Neural cell (in vitro differentiated cells): Measurements from ENCODE around the gene WDR33.

Experiments
- CTCF ChIP-seq: fragments of 450-650 bp; IDR thresholded peaks from 2 replicates; pipeline ENCODE4 v1.5.1; 2014; ENCODE audit warnings: antibody characterized with exemption, mild to moderate bottlenecking, moderate library complexity; ENCODE audit not compliant: poor library complexity, severe bottlenecking
- EP300 ChIP-seq: fragments of 450-650 bp; conservative IDR thresholded peaks from 2 replicates; pipeline ENCODE4 v1.6.1; 2014; ENCODE audit warnings: antibody characterized with exemption, mild to moderate bottlenecking, moderate library complexity; ENCODE audit not compliant: poor library complexity, severe bottlenecking
- EZH2 ChIP-seq: fragments of 200-600, 300-800 bp; shearing (Covaris generic), sonication (generic); IDR thresholded peaks from 2 replicates; pipeline ENCODE4 v1.6.1; 2014; ENCODE audit warnings: antibody characterized with exemption, low read length, borderline replicate concordance, mild to moderate bottlenecking; ENCODE audit not compliant: insufficient read depth, poor library complexity, severe bottlenecking
- MXI1 ChIP-seq: fragments of 450-650 bp; conservative IDR thresholded peaks from 2 replicates; pipeline ENCODE4 v1.6.1; 2014; ENCODE audit warnings: antibody characterized with exemption, mild to moderate bottlenecking; ENCODE audit not compliant: poor library complexity, severe bottlenecking
- POLR2AphosphoS5 ChIP-seq: IDR thresholded peaks from 2 replicates; pipeline ENCODE4 v1.6.1; 2012
- RAD21 ChIP-seq: fragments of 450-650 bp; conservative IDR thresholded peaks from 2 replicates; pipeline ENCODE4 v1.6.1; 2014; ENCODE audit warnings: antibody characterized with exemption, mild to moderate bottlenecking, moderate library complexity
- REST ChIP-seq: IDR thresholded peaks from 2 replicates; pipeline ENCODE4 v1.6.1; 2012; ENCODE audit warnings: borderline replicate concordance
- TAF1 ChIP-seq: IDR thresholded peaks from 2 replicates; pipeline ENCODE4 v1.6.1; 2012; ENCODE audit warnings: low read depth

- TF ChIP-seq CTCF (no peak), POLR2AphosphoS5 (no peak), MXI1 (no peak), TAF1 (no peak), REST (no peak), EP300 (no peak), EZH2 (no peak), RAD21 (no peak)
These were observed 7.9 kb upstream of the WDR33 start for GRCh38 chr2:127818794-127819425.
